Caco-2 (cell line): Measurements from ENCODE around the gene BPGM. TPM values are rescaled to one million over a fixed set of nuclear protein-coding genes. Genes with fewer than 3 reads are reported as not detected.

ENCODE experiments used
- BruUV-seq: library from RNA; stranded (reverse); fragments of 400-500 nt; replicated peaks from 2 replicates; lab custom pipeline; 2021; lab: Mats Ljungman, UMichigan
- CTCF ChIA-PET: fragments of 300-600 bp; sonication (Branson Sonifier 250); formaldehyde crosslinking; loops from one replicate; lab custom pipeline; 2022; ENCODE audit warnings: antibody characterized with exemption; lab: Charles Lee
- POLR2A ChIA-PET: fragments of 300-600 bp; sonication (Branson Sonifier 250); formaldehyde crosslinking; loops from one replicate; lab custom pipeline; 2022; ENCODE audit warnings: antibody characterized with exemption; lab: Charles Lee
- DNase-seq, 2 experiments: peaks; one replicate each; pipeline versions ENCODE4 v3.0.0 to v3.0.0-alpha.2; 2020 to 2022
- H3K27me3 ChIP-seq: replicated peaks from 2 replicates; pipeline ENCODE4 v1.6.0; 2011; ENCODE audit warnings: low read length; ENCODE audit not compliant: control insufficient read depth, insufficient read depth
- H3K36me3 ChIP-seq: 2 replicates; pipeline ENCODE4 v1.5.1; 2011; ENCODE audit warnings: low read length; ENCODE audit not compliant: control insufficient read depth, insufficient read depth
- H3K4me1 ChIP-seq: fragments of 250-450 bp; sonication (Bioruptor Pico); 2 replicates; pipeline ENCODE4 v1.5.1; 2020; ENCODE audit warnings: mild to moderate bottlenecking
- H3K4me3 ChIP-seq: 2 replicates; pipeline ENCODE4 v1.5.1; 2011; ENCODE audit warnings: low read depth, mild to moderate bottlenecking, control low read depth, low read length
- H3K9me3 ChIP-seq: fragments of 250-450 bp; sonication (Bioruptor Pico); 2 replicates; pipeline ENCODE4 v1.5.1; 2020; ENCODE audit warnings: mild to moderate bottlenecking, moderate library complexity
- H3K27ac Mint-ChIP-seq: one replicate; pipeline ENCODE4 v1.8.0; 2022; ENCODE audit warnings: mixed read lengths; ENCODE audit not compliant: unreplicated experiment
- H3K27me3 Mint-ChIP-seq: one replicate; pipeline ENCODE4 v1.8.0; 2022; ENCODE audit warnings: mixed read lengths; ENCODE audit not compliant: insufficient read depth, unreplicated experiment
- H3K36me3 Mint-ChIP-seq: one replicate; pipeline ENCODE4 v1.8.0; 2022; ENCODE audit warnings: mild to moderate bottlenecking, mixed read lengths; ENCODE audit not compliant: insufficient read depth, unreplicated experiment
- H3K4me1 Mint-ChIP-seq: one replicate; pipeline ENCODE4 v1.8.0; 2022; ENCODE audit warnings: low read depth, mixed read lengths; ENCODE audit not compliant: unreplicated experiment
- H3K4me3 Mint-ChIP-seq: one replicate; pipeline ENCODE4 v1.8.0; 2022; ENCODE audit warnings: mild to moderate bottlenecking, moderate library complexity, mixed read lengths; ENCODE audit not compliant: unreplicated experiment
- H3K9me3 Mint-ChIP-seq: one replicate; pipeline ENCODE4 v1.8.0; 2022; ENCODE audit warnings: mixed read lengths; ENCODE audit not compliant: unreplicated experiment
- CTCF ChIP-seq, 2 experiments: fragments of 200-600 bp in 1 of 2; IDR thresholded peaks; 1 replicate in 1 of 2; 2 replicates in 1 of 2; pipeline versions ENCODE4 v1.5.1 to v1.8.0; 2011 to 2022; ENCODE audit warnings: antibody characterized with exemption in 1 of 2, control low read depth in 1 of 2, inconsistent platforms in 1 of 2, low read depth in 1 of 2, low read length in 1 of 2, mild to moderate bottlenecking in 1 of 2, moderate library complexity in 1 of 2; ENCODE audit not compliant: insufficient read depth in 1 of 2, severe bottlenecking in 1 of 2, unreplicated experiment in 1 of 2
- intact Hi-C: fragments of 100-400 bp; cut with micrococcal nuclease; formaldehyde crosslinking; loops from one replicate; pipeline ENCODE4 v1.10.0; 2022; ENCODE audit not compliant: unreplicated experiment
- total RNA-seq: library from RNA; stranded (reverse); gene quantifications from 2 replicates; pipeline ENCODE4 v1.2.3, GENCODE V29; 2022

Gene BPGM
- total RNA-seq, 1 experiment from 2014 or later: 8.1 TPM

- no peak for TF ChIP-seq CTCF (IDR thresholded peaks at IDR 0.05; ENCODE audit: insufficient read depth in 1 of 2, low read depth in 1 of 2, low read length in 1 of 2, severe bottlenecking in 1 of 2, unreplicated experiment in 1 of 2)
- Histone ChIP-seq H3K27me3 (no peaks in the 10 kb centered on the region), H3K9me3 (no peaks in the 10 kb centered on the region), H3K4me3 (no peak overlapping the region), H3K36me3 (no peaks in the 10 kb centered on the region), H3K4me1 (peaks cover 19% of the 10 kb centered on the region)
- CTCF ChIA-PET: no interaction called here
- no peaks in the 10 kb centered on the region for H3K36me3 Mint-ChIP-seq
- no peaks in the 10 kb centered on the region for H3K9me3 Mint-ChIP-seq
- no TSS peak for BruUV-seq
- H3K4me3 Mint-ChIP-seq: no peak overlapping the region
- peak overlapping the region; percentile 42 for H3K27ac Mint-ChIP-seq
- POLR2A ChIA-PET: no interaction called here
- no peaks in the 10 kb centered on the region for H3K27me3 Mint-ChIP-seq
- peaks cover 32% of the 10 kb centered on the region for H3K4me1 Mint-ChIP-seq
- no peak for DNase-seq
- intact Hi-C loops: no loop called here
Observed at GRCh38 chr7:134714470-134715205, 68.0 kb downstream of the BPGM start.

- Histone ChIP-seq H3K4me3 (no peak overlapping the region), H3K36me3 (no peaks in the 10 kb centered on the region), H3K9me3 (no peaks in the 10 kb centered on the region), H3K27me3 (no peaks in the 10 kb centered on the region), H3K4me1 (0 out of 2 replicates have a peak, but pooled peaks cover 5% of the 10 kb centered on the region)
- BruUV-seq: no TSS peak
- peaks cover 18% of the 10 kb centered on the region for H3K4me1 Mint-ChIP-seq
- H3K4me3 Mint-ChIP-seq: no peak overlapping the region
- ChIA-PET POLR2A (no interaction called here), CTCF (no interaction called here)
- H3K36me3 Mint-ChIP-seq: no peaks in the 10 kb centered on the region
- intact Hi-C loops: no loop called here
- no peak for TF ChIP-seq CTCF (IDR thresholded peaks at IDR 0.05; ENCODE audit: insufficient read depth in 1 of 2, low read depth in 1 of 2, low read length in 1 of 2, severe bottlenecking in 1 of 2, unreplicated experiment in 1 of 2)
- H3K27ac Mint-ChIP-seq: no peak overlapping the region
- no peaks in the 10 kb centered on the region for H3K27me3 Mint-ChIP-seq
- no peak for DNase-seq
- no peaks in the 10 kb centered on the region for H3K9me3 Mint-ChIP-seq
Observed at GRCh38 chr7:134718211-134718875, 71.7 kb downstream of the BPGM start.

GRCh38 chr7:134720091-134720935 lies 73.7 kb downstream of the BPGM start:
- Mint-ChIP-seq H3K27me3 (no peaks in the 10 kb centered on the region), H3K4me3 (no peak overlapping the region), H3K27ac (no peak overlapping the region), H3K9me3 (no peaks in the 10 kb centered on the region), H3K36me3 (no peaks in the 10 kb centered on the region), H3K4me1 (peaks cover 14% of the 10 kb centered on the region)
- no TSS peak for BruUV-seq
- H3K27me3 ChIP-seq: no peaks in the 10 kb centered on the region
- intact Hi-C loops: loop anchor here (10.0 kb wide), 1 partner anchor 124 kb away; no protein-coding TSS in a partner anchor
- no peaks in the 10 kb centered on the region for H3K36me3 ChIP-seq
- ChIA-PET CTCF (interaction anchor here (1.0 kb wide), 1 partner anchor 10 kb away, joined by 3 read pairs; no protein-coding TSS in a partner anchor), POLR2A (no interaction called here)
- H3K9me3 ChIP-seq: no peaks in the 10 kb centered on the region
- no peak for DNase-seq
- no peak for TF ChIP-seq CTCF (IDR thresholded peaks at IDR 0.05; ENCODE audit: insufficient read depth in 1 of 2, low read depth in 1 of 2, low read length in 1 of 2, severe bottlenecking in 1 of 2, unreplicated experiment in 1 of 2)
- H3K4me3 ChIP-seq: no peak overlapping the region
- H3K4me1 ChIP-seq: 0 out of 2 replicates have a peak, but pooled peaks cover 5% of the 10 kb centered on the region
